Skin of body (tissue), 3 donors: ENCODE data around the gene C16orf96. TPM values are rescaled to one million over a fixed set of nuclear protein-coding genes. Genes with fewer than 3 reads are reported as not detected.

Experiments
- DNase-seq: peaks from one replicate; lab custom pipeline; 2025; lab: John Stamatoyannopoulos, UW
- small RNA-seq: library from RNA; depleted of rRNA; stranded (forward); fragments of <200 nt; gene quantifications from one replicate; pipeline ENCODE3, GENCODE V24; 2014; ENCODE audit warnings: low replicate concordance
- total RNA-seq: library from RNA; depleted of rRNA; stranded (reverse); fragments of >200 nt; gene quantifications from one replicate; pipeline ENCODE4 v1.2.3, GENCODE V29; 2014

The C16orf96 gene
- total RNA-seq, 1 donor from 2014 or later: 0.30 TPM

- no peak for DNase-seq
Measured at GRCh38 chr16:4646773-4647643, 90.9 kb downstream of the C16orf96 start.

DNA sequence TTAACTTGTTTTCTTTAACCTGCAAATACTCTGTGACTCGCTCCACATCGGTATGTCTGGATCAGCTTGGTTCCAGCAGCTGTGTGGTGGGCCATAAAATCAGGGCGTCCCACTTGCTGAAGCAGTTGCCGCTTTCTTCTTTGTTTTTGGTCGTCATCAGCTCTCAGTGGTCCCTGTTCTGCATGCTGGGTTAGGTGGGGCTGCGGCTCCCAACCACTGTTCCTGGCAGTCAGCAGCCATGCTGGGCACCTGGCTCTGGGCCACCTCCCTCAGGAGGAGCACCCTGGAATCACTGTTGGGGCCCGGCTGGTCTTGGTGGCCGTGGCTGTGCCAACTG lies 91.5 kb downstream of the C16orf96 start:
- DNase-seq: no peak

DNA sequence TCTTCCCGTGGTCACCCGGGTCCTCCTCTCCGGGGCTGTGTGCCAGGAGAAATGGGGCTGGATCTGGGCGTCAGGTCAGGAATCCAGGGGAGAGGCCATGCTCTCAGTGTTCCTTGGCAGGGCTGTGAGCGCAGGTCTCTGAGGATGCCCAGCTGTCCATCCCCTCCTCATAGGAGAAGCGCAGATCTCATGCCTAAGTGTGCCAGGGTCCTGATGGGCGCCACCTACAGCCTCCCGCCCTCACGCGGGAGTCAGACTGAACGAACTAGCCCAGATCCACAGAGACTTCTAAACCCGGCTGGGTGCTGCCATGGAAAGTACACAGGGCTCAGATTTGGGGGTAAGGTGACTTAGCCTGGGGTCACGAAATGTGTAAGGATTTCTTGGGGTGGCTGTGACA lies 92.8 kb downstream of the C16orf96 start:
- no peak for DNase-seq

- no peak for DNase-seq
Measured at GRCh38 chr16:4649744-4650442, 93.8 kb downstream of the C16orf96 start.

Small RNA genes within 50 kb of the gene (small RNA-seq; reads per million reads assigned to genes)
- gene RN7SL850P: not detected

Other genes with a start within 250 kb of the C16orf96 start
- gene GLIS2, start 240.3 kb upstream of the C16orf96 start, total RNA-seq: 4.4 TPM
- gene PAM16, start 205.0 kb upstream of the C16orf96 start, total RNA-seq: 16.5 TPM
- 20.6 TPM for gene VASN, start 184.5 kb upstream of the C16orf96 start, total RNA-seq
- 10.9 TPM for gene CORO7, start 139.7 kb upstream of the C16orf96 start, total RNA-seq
- 31.3 TPM for gene DNAJA3, start 130.5 kb upstream of the C16orf96 start, total RNA-seq
- gene NMRAL1, start 81.7 kb upstream of the C16orf96 start, total RNA-seq: 24.1 TPM
- 28.8 TPM for gene HMOX2, start 79.9 kb upstream of the C16orf96 start, total RNA-seq
- gene CDIP1, start 17.6 kb upstream of the C16orf96 start, total RNA-seq: 6.6 TPM
- gene UBALD1, start 58.5 kb downstream of the C16orf96 start, total RNA-seq: 4.7 TPM
- 21.6 TPM for gene MGRN1, start 68.5 kb downstream of the C16orf96 start, total RNA-seq
- 19.9 TPM for gene NUDT16L1, start 137.2 kb downstream of the C16orf96 start, total RNA-seq
- gene ANKS3, start 177.9 kb downstream of the C16orf96 start, total RNA-seq: 16.9 TPM
- gene DNAAF8, start 178.2 kb downstream of the C16orf96 start, total RNA-seq: 0.59 TPM
- gene ZNF500, start 210.8 kb downstream of the C16orf96 start, total RNA-seq: 5.5 TPM
- not detected for gene SEPTIN12, start 232.0 kb downstream of the C16orf96 start, total RNA-seq
- 1.3 TPM for gene SMIM22, start 239.0 kb downstream of the C16orf96 start, total RNA-seq
- 5.3 TPM for gene ROGDI, start 246.3 kb downstream of the C16orf96 start, total RNA-seq